Measurements from ENCODE around the gene XPO6.

- TF ChIP-seq POLR2A (IDR thresholded peaks at IDR 0.05) (no peak), CTCF (IDR thresholded peaks at IDR 0.05) (no peak)
Measured at GRCh38 chr16:28082624-28083023, 129.1 kb downstream of the XPO6 start.

Measured in tibial nerve (tissue), 3 donors.